IMR-90 (cell line): ENCODE measurements around the gene UFC1.

Experiments
- CEBPB ChIP-seq: IDR thresholded peaks from 2 replicates; pipeline ENCODE4 v1.6.1; 2012; ENCODE audit warnings: low read depth, low read length, improper control_type of control experiment
- CTCF ChIP-seq: conservative IDR thresholded peaks from 2 replicates; pipeline ENCODE4 v1.5.1; 2012; ENCODE audit warnings: mild to moderate bottlenecking, low read depth, low read length, improper control_type of control experiment
- MAZ ChIP-seq: IDR thresholded peaks from 2 replicates; pipeline ENCODE4 v1.6.1; 2012; ENCODE audit warnings: low read depth, mild to moderate bottlenecking, low read length, improper control_type of control experiment, moderate library complexity, borderline replicate concordance
- MXI1 ChIP-seq: IDR thresholded peaks from 2 replicates; pipeline ENCODE4 v1.6.1; 2012; ENCODE audit warnings: low read depth, mild to moderate bottlenecking, low read length, moderate library complexity, borderline replicate concordance
- POLR2A ChIP-seq: IDR thresholded peaks from 2 replicates; pipeline ENCODE4 v1.6.1; 2012; ENCODE audit warnings: mild to moderate bottlenecking, low read depth, low read length
- RAD21 ChIP-seq: IDR thresholded peaks from 2 replicates; pipeline ENCODE4 v1.6.1; 2012; ENCODE audit warnings: low read length, improper control_type of control experiment
- SMC3 ChIP-seq: fragments of 150-350 bp; IDR thresholded peaks from 2 replicates; pipeline ENCODE4 v1.6.1; 2016; ENCODE audit warnings: low read depth, mild to moderate bottlenecking, antibody characterized with exemption, low read length, moderate library complexity

DNA sequence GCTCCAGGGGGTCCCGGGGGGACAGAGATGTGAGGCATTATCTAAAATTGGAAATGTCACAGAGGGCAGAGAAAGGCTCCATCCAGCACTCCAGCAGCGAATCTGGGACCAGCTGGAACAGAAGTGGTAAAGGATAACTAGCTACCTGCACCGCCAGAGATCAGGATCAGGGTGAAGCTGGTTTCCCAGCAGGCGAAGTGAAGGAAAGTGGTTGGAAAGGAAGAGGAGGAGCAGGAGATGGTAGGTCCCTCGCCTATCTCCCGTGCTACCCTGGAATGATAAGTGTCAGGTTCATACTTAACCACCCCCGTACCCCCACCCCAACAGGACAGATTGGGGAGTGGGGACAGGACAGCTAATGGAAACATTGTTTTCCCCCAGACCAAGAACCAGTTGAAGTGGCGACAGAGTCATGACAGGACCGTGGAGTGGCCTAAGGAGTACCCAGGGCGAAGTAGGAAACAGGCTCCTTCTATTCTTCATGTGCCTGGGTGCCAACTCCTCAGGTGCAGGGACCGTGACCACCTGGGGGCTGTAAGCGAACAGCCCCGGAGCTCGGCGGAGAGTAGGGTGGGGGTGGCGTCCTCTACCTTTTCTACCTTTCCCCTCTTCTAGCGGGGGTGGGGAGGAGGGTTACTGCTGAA lies 22.8 kb downstream of the UFC1 start:
- TF ChIP-seq SMC3 (no peak), POLR2A (no peak), CTCF (no peak), MAZ (no peak), RAD21 (no peak), MXI1 (no peak), CEBPB (no peak)
